Measurements from ENCODE around the gene PHACTR1. TPM values are rescaled to one million over a fixed set of nuclear protein-coding genes. Genes with fewer than 3 reads are reported as not detected.

PHACTR1 gene
- total and polyA plus RNA-seq, 2 of the 4 experiments (the other 2 are of a cell fraction) = not detected

DNA sequence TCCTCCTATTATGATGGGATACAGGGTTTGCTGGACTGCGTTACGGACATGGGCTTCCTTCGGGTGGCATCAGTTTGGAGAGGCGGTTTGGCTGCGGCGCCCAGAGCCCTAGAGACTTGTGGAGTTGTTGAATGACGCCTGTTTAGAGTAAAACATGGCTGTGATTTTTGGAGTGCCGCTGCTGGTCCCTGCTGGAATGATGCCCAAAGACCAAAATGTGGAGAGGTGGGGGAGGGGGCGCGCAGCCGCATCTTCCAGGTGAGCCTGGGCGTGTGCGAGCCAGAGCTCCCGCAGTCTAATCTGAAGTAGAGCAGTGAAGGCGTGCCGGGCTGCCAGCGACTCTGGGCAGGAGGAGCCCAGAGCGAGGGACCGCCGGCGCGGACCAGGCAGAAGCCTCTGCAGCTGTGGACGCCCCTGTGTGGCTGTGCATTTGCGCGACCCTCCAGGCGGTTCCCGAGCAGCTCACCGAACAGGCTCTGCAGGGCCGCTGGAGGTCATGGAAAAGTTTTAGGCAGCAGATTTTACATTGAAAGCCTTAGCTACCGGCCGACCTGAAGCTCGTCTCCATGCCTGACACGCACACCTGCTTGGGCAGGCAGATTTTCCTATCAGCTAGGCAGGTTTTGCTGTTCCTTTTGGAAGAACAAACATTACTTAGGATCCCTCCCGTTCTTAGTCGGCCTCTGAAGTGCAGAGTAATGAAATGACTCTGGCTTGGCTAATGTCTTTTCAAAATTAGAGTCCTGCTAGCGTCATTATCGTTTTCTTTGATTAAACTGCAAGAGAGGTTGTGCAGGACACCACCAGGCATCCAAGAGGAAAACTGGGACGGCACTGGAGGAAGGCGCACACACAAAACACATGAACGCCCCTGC is 298.2 kb downstream of the PHACTR1 start (continued):
- TF ChIP-seq POLR2A (IDR thresholded peaks at IDR 0.05; ENCODE audit: low read depth, low read length) = no peak

DNA sequence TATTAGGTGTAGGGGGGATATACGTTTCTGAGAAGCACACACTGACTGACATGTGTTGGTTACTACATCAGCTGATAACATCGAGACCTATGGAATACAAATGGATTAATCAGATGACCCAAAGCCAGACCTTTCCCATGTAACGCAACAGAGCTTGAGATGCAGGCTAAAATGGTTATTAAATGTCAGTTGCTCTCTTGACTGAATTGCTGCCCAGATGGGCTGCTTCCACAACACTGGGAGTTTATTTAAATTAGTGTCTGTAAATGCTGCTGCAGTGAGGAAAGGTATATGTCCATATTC is 298.8 kb downstream of the PHACTR1 start:
- peaks cover 32% of the 10 kb centered on the region for H3K27me3 ChIP-seq (ENCODE audit: control insufficient read depth, insufficient read depth, low read length)
- no peak overlapping the region for H2BK120ac ChIP-seq (ENCODE audit: low read depth, low read length)
- no peak overlapping the region for H2BK15ac ChIP-seq (ENCODE audit: low read depth, low read length)
- H3K4me3 ChIP-seq (ENCODE audit: insufficient read depth, low read depth, low read length) = no peak overlapping the region
- no peaks in the 10 kb centered on the region for H3K4me1 ChIP-seq (ENCODE audit: control insufficient read depth, insufficient read depth, low read length)
- ChIA-PET POLR2A (ENCODE audit: unreplicated experiment) (no interaction called here), CTCF (no interaction called here)
- TF ChIP-seq MXI1 (IDR thresholded peaks at IDR 0.05; ENCODE audit: borderline replicate concordance, low read depth, low read length) = no peak
- no peak for TF ChIP-seq CHD1 (IDR thresholded peaks at IDR 0.05; ENCODE audit: low read depth, low read length)
- TF ChIP-seq MAFK (IDR thresholded peaks at IDR 0.05; ENCODE audit: low read depth, low read length) = no peak
- TF ChIP-seq POLR2A (IDR thresholded peaks at IDR 0.05; ENCODE audit: low read depth, low read length) = no peak
- TF ChIP-seq BHLHE40 (IDR thresholded peaks at IDR 0.05; ENCODE audit: low read depth, low read length) = no peak
- no peak for TF ChIP-seq SMC3 (IDR thresholded peaks at IDR 0.05; ENCODE audit: low read depth, low read length)
- TF ChIP-seq, protein P1, sequence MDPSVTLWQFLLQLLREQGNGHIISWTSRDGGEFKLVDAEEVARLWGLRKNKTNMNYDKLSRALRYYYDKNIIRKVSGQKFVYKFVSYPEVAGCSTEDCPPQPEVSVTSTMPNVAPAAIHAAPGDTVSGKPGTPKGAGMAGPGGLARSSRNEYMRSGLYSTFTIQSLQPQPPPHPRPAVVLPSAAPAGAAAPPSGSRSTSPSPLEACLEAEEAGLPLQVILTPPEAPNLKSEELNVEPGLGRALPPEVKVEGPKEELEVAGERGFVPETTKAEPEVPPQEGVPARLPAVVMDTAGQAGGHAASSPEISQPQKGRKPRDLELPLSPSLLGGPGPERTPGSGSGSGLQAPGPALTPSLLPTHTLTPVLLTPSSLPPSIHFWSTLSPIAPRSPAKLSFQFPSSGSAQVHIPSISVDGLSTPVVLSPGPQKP (IDR thresholded peaks at IDR 0.05; ENCODE audit: borderline replicate concordance, low read depth, low read length) = no peak
- TF ChIP-seq, protein P2, sequence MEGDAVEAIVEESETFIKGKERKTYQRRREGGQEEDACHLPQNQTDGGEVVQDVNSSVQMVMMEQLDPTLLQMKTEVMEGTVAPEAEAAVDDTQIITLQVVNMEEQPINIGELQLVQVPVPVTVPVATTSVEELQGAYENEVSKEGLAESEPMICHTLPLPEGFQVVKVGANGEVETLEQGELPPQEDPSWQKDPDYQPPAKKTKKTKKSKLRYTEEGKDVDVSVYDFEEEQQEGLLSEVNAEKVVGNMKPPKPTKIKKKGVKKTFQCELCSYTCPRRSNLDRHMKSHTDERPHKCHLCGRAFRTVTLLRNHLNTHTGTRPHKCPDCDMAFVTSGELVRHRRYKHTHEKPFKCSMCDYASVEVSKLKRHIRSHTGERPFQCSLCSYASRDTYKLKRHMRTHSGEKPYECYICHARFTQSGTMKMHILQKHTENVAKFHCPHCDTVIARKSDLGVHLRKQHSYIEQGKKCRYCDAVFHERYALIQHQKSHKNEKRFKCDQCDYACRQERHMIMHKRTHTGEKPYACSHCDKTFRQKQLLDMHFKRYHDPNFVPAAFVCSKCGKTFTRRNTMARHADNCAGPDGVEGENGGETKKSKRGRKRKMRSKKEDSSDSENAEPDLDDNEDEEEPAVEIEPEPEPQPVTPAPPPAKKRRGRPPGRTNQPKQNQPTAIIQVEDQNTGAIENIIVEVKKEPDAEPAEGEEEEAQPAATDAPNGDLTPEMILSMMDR (conservative IDR thresholded peaks at IDR 0.05; ENCODE audit: low read depth, low read length) = no peak
- TF ChIP-seq RAD21 (IDR thresholded peaks at IDR 0.05; ENCODE audit: low read length) = no peak
- no peak for TF ChIP-seq RCOR1 (IDR thresholded peaks at IDR 0.05; ENCODE audit: insufficient replicate concordance, low read length)
- TF ChIP-seq RFX5 (IDR thresholded peaks at IDR 0.05; ENCODE audit: low read depth, low read length) = no peak
- TF ChIP-seq, protein P3, sequence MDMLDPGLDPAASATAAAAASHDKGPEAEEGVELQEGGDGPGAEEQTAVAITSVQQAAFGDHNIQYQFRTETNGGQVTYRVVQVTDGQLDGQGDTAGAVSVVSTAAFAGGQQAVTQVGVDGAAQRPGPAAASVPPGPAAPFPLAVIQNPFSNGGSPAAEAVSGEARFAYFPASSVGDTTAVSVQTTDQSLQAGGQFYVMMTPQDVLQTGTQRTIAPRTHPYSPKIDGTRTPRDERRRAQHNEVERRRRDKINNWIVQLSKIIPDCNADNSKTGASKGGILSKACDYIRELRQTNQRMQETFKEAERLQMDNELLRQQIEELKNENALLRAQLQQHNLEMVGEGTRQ (IDR thresholded peaks at IDR 0.05; ENCODE audit: low read depth, low read length) = no peak
- H3K79me1 ChIP-seq (ENCODE audit: low read depth in 1 of 2, low read length in 2 of 2) = no peaks in the 10 kb centered on the region
- no peak overlapping the region for H4K91ac ChIP-seq (ENCODE audit: insufficient read depth, low read depth, low read length)
- intact Hi-C loops (cut with micrococcal nuclease) (no loop called here), in situ Hi-C loops (cut with MboI; ENCODE audit: low sequenced_read_pairs) (no loop called here), dilution Hi-C loops (cut with HindIII; ENCODE audit: low sequenced_read_pairs, unreplicated experiment) (no loop called here)
- no peak overlapping the region for H3K23ac ChIP-seq (ENCODE audit: low read depth, low read length)
- no peak overlapping the region for H2BK5ac ChIP-seq (ENCODE audit: low read depth, low read length, poor library complexity, severe bottlenecking)
- no peak overlapping the region for H2AFZ ChIP-seq (replicated peaks; ENCODE audit: low read length, poor library complexity)
- ATAC-seq (ENCODE audit: low read depth) (no peak), DNase-seq (no peak)
- H3K56ac ChIP-seq (ENCODE audit: extremely low read depth, insufficient read depth, low read length) = no peak overlapping the region
- no peak overlapping the region for H2AK5ac ChIP-seq (ENCODE audit: low read depth, low read length)
- no peak overlapping the region for H3K4me2 ChIP-seq (ENCODE audit: low read depth, low read length)
- H3K18ac ChIP-seq (ENCODE audit: low read depth, low read length) = no peak overlapping the region
- no peak overlapping the region for H4K8ac ChIP-seq (ENCODE audit: low read depth in 2 of 2, low read length in 2 of 2)
- H3K4ac ChIP-seq (ENCODE audit: low read depth, low read length) = no peak overlapping the region
- no peaks in the 10 kb centered on the region for H4K20me1 ChIP-seq (ENCODE audit: insufficient read depth, low read length)
- no peaks in the 10 kb centered on the region for H3K9me3 ChIP-seq (ENCODE audit: control insufficient read depth, insufficient read depth, low read length)
- H3K36me3 ChIP-seq (ENCODE audit: control insufficient read depth, insufficient read depth, low read length) = no peaks in the 10 kb centered on the region
- WGBS, 2 experiments (ENCODE audit: extremely low coverage in 2 of 2, insufficient read length in 1 of 2) = no CpG with 5 or more reads among the region's 3 CpGs
- H2BK20ac ChIP-seq (ENCODE audit: low read depth, low read length) = no peak overlapping the region
- H3K14ac ChIP-seq (replicated peaks; ENCODE audit: low read depth, low read length) = no peak overlapping the region
- H3K9me1 ChIP-seq (ENCODE audit: insufficient read depth, low read length) = no peaks in the 10 kb centered on the region
- H3K27ac ChIP-seq (ENCODE audit: insufficient read depth, low read length) = no peak overlapping the region
- no peak overlapping the region for H3K9ac ChIP-seq (ENCODE audit: low read depth, low read length)
- BruUV-seq (replicated peaks) = no TSS peak
- H2AK9ac ChIP-seq (replicated peaks; ENCODE audit: low read depth, low read length, poor library complexity) = no peak overlapping the region
- no peak overlapping the region for H4K5ac ChIP-seq (ENCODE audit: low read depth, low read length)
